ENCODE data around the gene SCN3B. TPM values are rescaled to one million over a fixed set of nuclear protein-coding genes. Genes with fewer than 3 reads are reported as not detected.

The SCN3B gene
- total RNA-seq, 1 experiment from 2014 or later = 0.77 TPM

DNA sequence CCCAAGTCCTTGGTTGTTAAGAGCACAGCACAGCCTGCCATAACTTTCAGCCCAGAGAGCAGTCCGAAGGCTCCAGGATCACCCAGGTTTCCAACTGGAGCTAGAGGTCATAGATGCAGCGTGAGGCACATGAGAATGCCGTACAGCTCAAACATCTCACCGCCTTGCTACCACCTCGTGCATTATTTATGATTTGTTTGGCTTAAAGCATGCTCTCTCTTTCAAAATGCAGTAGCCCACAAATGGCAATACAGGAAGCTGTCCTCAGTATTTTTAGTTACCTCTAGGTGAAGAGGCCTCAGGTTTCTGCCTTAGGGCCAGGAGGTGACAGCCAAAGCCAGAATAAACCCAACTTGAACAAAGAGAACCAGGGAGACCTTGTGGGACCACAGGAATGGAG is 14.4 kb downstream of the SCN3B start:
- H3K4me1 Mint-ChIP-seq = peaks cover 30 to 36% of the 10 kb centered on the region in 2 experiments

More for the DNA sequence above, 14.4 kb downstream of the SCN3B start:
- TF ChIP-seq, protein P1, sequence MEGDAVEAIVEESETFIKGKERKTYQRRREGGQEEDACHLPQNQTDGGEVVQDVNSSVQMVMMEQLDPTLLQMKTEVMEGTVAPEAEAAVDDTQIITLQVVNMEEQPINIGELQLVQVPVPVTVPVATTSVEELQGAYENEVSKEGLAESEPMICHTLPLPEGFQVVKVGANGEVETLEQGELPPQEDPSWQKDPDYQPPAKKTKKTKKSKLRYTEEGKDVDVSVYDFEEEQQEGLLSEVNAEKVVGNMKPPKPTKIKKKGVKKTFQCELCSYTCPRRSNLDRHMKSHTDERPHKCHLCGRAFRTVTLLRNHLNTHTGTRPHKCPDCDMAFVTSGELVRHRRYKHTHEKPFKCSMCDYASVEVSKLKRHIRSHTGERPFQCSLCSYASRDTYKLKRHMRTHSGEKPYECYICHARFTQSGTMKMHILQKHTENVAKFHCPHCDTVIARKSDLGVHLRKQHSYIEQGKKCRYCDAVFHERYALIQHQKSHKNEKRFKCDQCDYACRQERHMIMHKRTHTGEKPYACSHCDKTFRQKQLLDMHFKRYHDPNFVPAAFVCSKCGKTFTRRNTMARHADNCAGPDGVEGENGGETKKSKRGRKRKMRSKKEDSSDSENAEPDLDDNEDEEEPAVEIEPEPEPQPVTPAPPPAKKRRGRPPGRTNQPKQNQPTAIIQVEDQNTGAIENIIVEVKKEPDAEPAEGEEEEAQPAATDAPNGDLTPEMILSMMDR (conservative IDR thresholded peaks at IDR 0.05) = no peak
- Histone ChIP-seq H3K4ac (ENCODE audit: low read depth, low read length) (no peak overlapping the region), H2BK120ac (ENCODE audit: low read depth, low read length, poor library complexity, severe bottlenecking) (no peak overlapping the region), H2BK12ac (ENCODE audit: insufficient read length, low read depth, low read length) (no peak overlapping the region), H2BK20ac (ENCODE audit: low read depth, low read length, poor library complexity, severe bottlenecking) (no peak overlapping the region), H2AFZ (ENCODE audit: low read length) (no peak overlapping the region), H3K4me1 (ENCODE audit: insufficient read depth, low read length) (peaks cover 2% of the 10 kb centered on the region; the same call in 1 of the 2 replicates), H3K23ac (ENCODE audit: insufficient read length, low read depth, low read length) (no peak overlapping the region), H4K91ac (ENCODE audit: insufficient read length, low read depth, low read length) (no peak overlapping the region), H2BK5ac (ENCODE audit: insufficient read length, low read length) (no peak overlapping the region), H2AK5ac (ENCODE audit: insufficient read length, low read length) (no peak overlapping the region), H3K27me3 (ENCODE audit: insufficient read depth, low read length) (no peaks in the 10 kb centered on the region; the same call in 1 of the 2 replicates), H3K56ac (ENCODE audit: insufficient read length, low read depth, low read length) (no peak overlapping the region), H3K27ac (ENCODE audit: insufficient read length, low read depth, low read length) (no peak overlapping the region), H3K14ac (ENCODE audit: insufficient read depth, low read length) (no peak overlapping the region), H3T11ph (ENCODE audit: low read length) (no peak overlapping the region), H3K9me3 (ENCODE audit: control insufficient read depth, low read depth, low read length) (no peaks in the 10 kb centered on the region), H4K8ac (replicated peaks; ENCODE audit: insufficient read length, low read depth, low read length) (no peak overlapping the region), H4K5ac (ENCODE audit: insufficient read length, low read depth, low read length) (no peak overlapping the region), H3K18ac (ENCODE audit: insufficient read length, low read depth, low read length) (no peak overlapping the region), H3K23me2 (ENCODE audit: insufficient read length, low read depth, low read length, poor library complexity, severe bottlenecking) (no peaks in the 10 kb centered on the region), H3K9ac (ENCODE audit: extremely low read depth, insufficient read length, low read length) (no peak overlapping the region), H4K20me1 (ENCODE audit: control insufficient read depth, insufficient read depth, insufficient read length) (peaks cover 3% of the 10 kb centered on the region), H3K79me1 (ENCODE audit: insufficient read depth, low read depth, low read length, poor library complexity, severe bottlenecking) (no peaks in the 10 kb centered on the region), H3K4me2 (ENCODE audit: insufficient read depth, insufficient read length, low read length) (no peak overlapping the region), H2BK15ac (ENCODE audit: low read depth, low read length) (no peak overlapping the region), H3K79me2 (ENCODE audit: insufficient read depth, low read length) (no peaks in the 10 kb centered on the region)
- WGBS (ENCODE audit: extremely low coverage, insufficient read length, low lambda C conversion rate) = no CpG with 5 or more reads among the region's 5 CpGs
- peaks cover 7% of the 10 kb centered on the region for H3K27me3 Mint-ChIP-seq (ENCODE audit: low read depth)
- H3K36me3 Mint-ChIP-seq (ENCODE audit: insufficient read depth in 1 of 3, low read depth in 3 of 3) = no peaks in the 10 kb centered on the region
- H3K9me3 Mint-ChIP-seq = peaks cover 0 to 3% of the 10 kb centered on the region in 2 experiments; a peak in 1 of 5 replicates
- no peak for DNase-seq
- no peak overlapping the region for H3K27ac Mint-ChIP-seq
- no peak overlapping the region for H3K4me3 Mint-ChIP-seq

Measured in H9 (cell line).